Measurements from ENCODE around the gene CLC.

- TF ChIP-seq CTCF (IDR thresholded peaks at IDR 0.05; ENCODE audit: insufficient read depth, low read depth, low read length), result no peak
- TF ChIP-seq EZH2 (IDR thresholded peaks at IDR 0.05; ENCODE audit: insufficient read depth, low read length), result no peak
Observed at GRCh38 chr19:39754544-39754943, 16.7 kb upstream of the CLC start.

All from astrocyte (in vitro differentiated cells and primary cell).